ENCODE results near the gene ZNF493. TPM values are rescaled to one million over a fixed set of nuclear protein-coding genes. Genes with fewer than 3 reads are reported as not detected.

Gene ZNF493
- total RNA-seq, 1 donor from 2014 or later = 11.2 TPM

GRCh38 chr19:21454901-21455300 lies 58.0 kb downstream of the ZNF493 start:
- DNase-seq (no peak), ATAC-seq (no peak)
- intact Hi-C loops (cut with micrococcal nuclease) = no loop called here

- ATAC-seq (no peak), DNase-seq (no peak)
- intact Hi-C loops (cut with micrococcal nuclease) = no loop called here
These were observed 63.8 kb downstream of the ZNF493 start for GRCh38 chr19:21460686-21461085.

GRCh38 chr19:21462540-21462939 lies 65.6 kb downstream of the ZNF493 start:
- no peak for ATAC-seq
- no peak for DNase-seq
- intact Hi-C loops (cut with micrococcal nuclease) = no loop called here

- peak; percentile 100 for ATAC-seq
- peak; percentile 65 for DNase-seq
- intact Hi-C loops (cut with micrococcal nuclease) = no loop called here
These were observed 66.6 kb downstream of the ZNF493 start for GRCh38 chr19:21463449-21464105.

- intact Hi-C loops (cut with micrococcal nuclease) = no loop called here
- no peak for DNase-seq
- ATAC-seq = no peak
These were observed 69.7 kb downstream of the ZNF493 start for GRCh38 chr19:21466627-21467026.

GRCh38 chr19:21468791-21469190 lies 71.9 kb downstream of the ZNF493 start:
- DNase-seq (no peak), ATAC-seq (no peak)
- intact Hi-C loops (cut with micrococcal nuclease) = no loop called here

GRCh38 chr19:21472507-21472906 lies 75.6 kb downstream of the ZNF493 start:
- ATAC-seq (no peak), DNase-seq (no peak)
- intact Hi-C loops (cut with micrococcal nuclease) = no loop called here

- intact Hi-C loops (cut with micrococcal nuclease) = no loop called here
- ATAC-seq (peak; percentile 100), DNase-seq (peak; percentile 90)
These were observed 77.8 kb downstream of the ZNF493 start for GRCh38 chr19:21474671-21475181.

Other genes with a start within 250 kb of the ZNF493 start
- 3.1 TPM for gene ZNF708, start 67.7 kb upstream of the ZNF493 start, total RNA-seq
- 1.4 TPM for gene ZNF738, start 38.1 kb upstream of the ZNF493 start, total RNA-seq
- 6.5 TPM for gene ZNF429, start 108.5 kb downstream of the ZNF493 start, total RNA-seq